Measurements from ENCODE around the gene EPHA7. TPM values are rescaled to one million over a fixed set of nuclear protein-coding genes. Genes with fewer than 3 reads are reported as not detected.

The EPHA7 gene
- total RNA-seq, 2 experiments from 2014 or later = not detected

GRCh38 chr6:93307505-93308409 lies 111.6 kb downstream of the EPHA7 start:
- H3K9me3 ChIP-seq (ENCODE audit: control insufficient read depth in 1 of 2, insufficient read depth in 1 of 2, low read length in 2 of 2) = peaks cover 0 to 5% of the 10 kb centered on the region in 2 experiments
- no peak overlapping the region for H3K27ac Mint-ChIP-seq
- peaks cover 7% of the 10 kb centered on the region for H3K9me3 Mint-ChIP-seq
- H3K4me1 ChIP-seq (ENCODE audit: insufficient read depth, low read length) = no peaks in the 10 kb centered on the region
- DNase-seq (no peak), ATAC-seq (ENCODE audit: poor library complexity) (no peak)
- intact Hi-C loops (cut with DNase I, micrococcal nuclease) = no loop called here
- no peak for TF ChIP-seq CTCF (IDR thresholded peaks at IDR 0.05)
- no peak overlapping the region for H3K4me3 Mint-ChIP-seq
- ChIA-PET POLR2A (no interaction called here), CTCF (no interaction called here)
- H3K27me3 Mint-ChIP-seq = no peaks in the 10 kb centered on the region
- H3K36me3 ChIP-seq (ENCODE audit: insufficient read depth, low read length) = no peaks in the 10 kb centered on the region
- H3K4me1 Mint-ChIP-seq (ENCODE audit: low read depth) = no peaks in the 10 kb centered on the region
- H3K36me3 Mint-ChIP-seq (ENCODE audit: low read depth) = no peaks in the 10 kb centered on the region
- no peak overlapping the region for H3K4me3 ChIP-seq (ENCODE audit: low read length)
- no peaks in the 10 kb centered on the region for H3K27me3 ChIP-seq (ENCODE audit: control insufficient read depth in 1 of 2, insufficient read depth in 2 of 2, low read length in 2 of 2)
- H3K27ac ChIP-seq (ENCODE audit: low read depth in 1 of 2, low read length in 2 of 2) = no peak overlapping the region

- H3K36me3 Mint-ChIP-seq (ENCODE audit: low read depth) = no peaks in the 10 kb centered on the region
- ChIA-PET CTCF (no interaction called here), POLR2A (no interaction called here)
- TF ChIP-seq CTCF (IDR thresholded peaks at IDR 0.05) = no peak
- no peak overlapping the region for H3K4me3 Mint-ChIP-seq
- intact Hi-C loops (cut with DNase I, micrococcal nuclease) = no loop called here
- Histone ChIP-seq H3K27me3 (ENCODE audit: control insufficient read depth in 1 of 2, insufficient read depth in 2 of 2, low read length in 2 of 2) (no peaks in the 10 kb centered on the region), H3K36me3 (ENCODE audit: insufficient read depth, low read length) (no peaks in the 10 kb centered on the region), H3K27ac (ENCODE audit: low read depth in 1 of 2, low read length in 2 of 2) (no peak overlapping the region), H3K4me3 (ENCODE audit: low read length) (no peak overlapping the region), H3K9me3 (ENCODE audit: control insufficient read depth in 1 of 2, insufficient read depth in 1 of 2, low read length in 2 of 2) (peaks cover 0 to 5% of the 10 kb centered on the region in 2 experiments), H3K4me1 (ENCODE audit: insufficient read depth, low read length) (no peaks in the 10 kb centered on the region)
- H3K27me3 Mint-ChIP-seq = no peaks in the 10 kb centered on the region
- peaks cover 3% of the 10 kb centered on the region for H3K9me3 Mint-ChIP-seq
- ATAC-seq (ENCODE audit: poor library complexity) (no peak), DNase-seq (no peak)
- no peak overlapping the region for H3K27ac Mint-ChIP-seq
- no peaks in the 10 kb centered on the region for H3K4me1 Mint-ChIP-seq (ENCODE audit: low read depth)
Measured at GRCh38 chr6:93305088-93305487, 114.3 kb downstream of the EPHA7 start.

- Mint-ChIP-seq H3K27me3 (no peaks in the 10 kb centered on the region), H3K27ac (no peak overlapping the region), H3K9me3 (peaks cover 6% of the 10 kb centered on the region), H3K4me3 (no peak overlapping the region), H3K36me3 (ENCODE audit: low read depth) (no peaks in the 10 kb centered on the region), H3K4me1 (ENCODE audit: low read depth) (no peaks in the 10 kb centered on the region)
- no peak for TF ChIP-seq CTCF (IDR thresholded peaks at IDR 0.05)
- no peak for ATAC-seq (ENCODE audit: poor library complexity)
- DNase-seq = no peak
- Histone ChIP-seq H3K27ac (ENCODE audit: low read depth in 1 of 2, low read length in 2 of 2) (no peak overlapping the region), H3K9me3 (ENCODE audit: control insufficient read depth in 1 of 2, insufficient read depth in 1 of 2, low read length in 2 of 2) (peaks cover 0 to 5% of the 10 kb centered on the region in 2 experiments), H3K27me3 (ENCODE audit: control insufficient read depth in 1 of 2, insufficient read depth in 2 of 2, low read length in 2 of 2) (no peaks in the 10 kb centered on the region), H3K36me3 (ENCODE audit: insufficient read depth, low read length) (no peaks in the 10 kb centered on the region), H3K4me1 (ENCODE audit: insufficient read depth, low read length) (no peaks in the 10 kb centered on the region), H3K4me3 (ENCODE audit: low read length) (no peak overlapping the region)
- CTCF ChIA-PET = no interaction called here
- intact Hi-C loops (cut with DNase I, micrococcal nuclease) = no loop called here
- POLR2A ChIA-PET = no interaction called here
Measured at GRCh38 chr6:93304505-93304904, 114.9 kb downstream of the EPHA7 start.

Data from CD4-positive, alpha-beta T cell (primary cell).